Gastroesophageal sphincter (tissue), 4 donors: Measurements from ENCODE around the gene GPR180. TPM values are rescaled to one million over a fixed set of nuclear protein-coding genes. Genes with fewer than 3 reads are reported as not detected.
A peak's percentile ranks its signal among the peaks of the same experiment; 100 is the strongest.

ENCODE experiments used
- ATAC-seq: fragments of 150-250 bp; one replicate; pipeline ENCODE4 v1.9.1; 2016; ENCODE audit warnings: mild to moderate bottlenecking, moderate library complexity
- H3K27ac ChIP-seq, 4 donors: fragments of 200-600 bp; sonication (generic) in 3 of 4; 1 replicate in 3 of 4; 2 replicates in 1 of 4; pipeline ENCODE4 v1.5.1; 2016 to 2019
- H3K27me3 ChIP-seq: fragments of 200-600 bp; sonication (generic); one replicate; pipeline ENCODE4 v1.5.1; 2019
- H3K36me3 ChIP-seq, 2 donors: fragments of 200-600 bp; sonication (generic); one replicate each; pipeline ENCODE4 v1.5.1; 2019; ENCODE audit warnings: control low read depth in 1 of 2
- H3K4me1 ChIP-seq, 3 donors: fragments of 200-600 bp; sonication (generic); 1 replicate in 2 of 3; 2 replicates in 1 of 3; pipeline ENCODE4 v1.5.1; 2016 to 2019; ENCODE audit warnings: control low read depth in 2 of 3
- H3K4me3 ChIP-seq, 2 donors: fragments of 200-600 bp; sonication (generic); one replicate each; pipeline ENCODE4 v1.5.1; 2019; ENCODE audit warnings: mild to moderate bottlenecking in 1 of 2, moderate library complexity in 1 of 2
- H3K9me3 ChIP-seq, 3 donors: fragments of 200-600 bp; sonication (generic); one replicate each; pipeline ENCODE4 v1.5.1; 2017 to 2019; ENCODE audit warnings: control low read depth in 2 of 3
- CTCF ChIP-seq, 4 experiments: fragments of 200-600 bp in 2 of 4; fragments of 450-650 bp in 2 of 4; sonication (generic) in 1 of 4; IDR thresholded peaks; one replicate each; pipeline ENCODE4 v1.5.1; 2017 to 2019; ENCODE audit warnings: antibody characterized with exemption in 4 of 4, mild to moderate bottlenecking in 2 of 4, moderate library complexity in 2 of 4
- EP300 ChIP-seq: sonication (generic); formaldehyde crosslinking; IDR thresholded peaks from one replicate; pipeline ENCODE4 v1.6.1; 2017; ENCODE audit warnings: antibody characterized with exemption, mild to moderate bottlenecking
- POLR2A ChIP-seq, 2 donors: fragments of 450-650 bp; IDR thresholded peaks; one replicate each; pipeline ENCODE4 v1.6.1; 2017; ENCODE audit warnings: antibody characterized with exemption in 2 of 2, mild to moderate bottlenecking in 2 of 2, moderate library complexity in 1 of 2
- POLR2AphosphoS5 ChIP-seq: sonication (generic); formaldehyde crosslinking; IDR thresholded peaks from one replicate; pipeline ENCODE4 v1.6.1; 2017; ENCODE audit warnings: antibody characterized with exemption
- WGBS, 2 donors: methylation state at CpG; one replicate each; pipeline ENCODE4 v1.1.5; 2018; ENCODE audit warnings: low coverage in 1 of 2; 5-methylcytosine and 5-hydroxymethylcytosine counted together
- total RNA-seq, 4 donors: library from RNA; depleted of rRNA; stranded (reverse); fragments of >200 nt; gene quantifications; one replicate each; pipeline ENCODE4 v1.1.0, GENCODE V29; 2016

The GPR180 gene
- total RNA-seq, 4 donors from 2014 or later: 3.4 to 6.4 (median 5.5) TPM

DNA sequence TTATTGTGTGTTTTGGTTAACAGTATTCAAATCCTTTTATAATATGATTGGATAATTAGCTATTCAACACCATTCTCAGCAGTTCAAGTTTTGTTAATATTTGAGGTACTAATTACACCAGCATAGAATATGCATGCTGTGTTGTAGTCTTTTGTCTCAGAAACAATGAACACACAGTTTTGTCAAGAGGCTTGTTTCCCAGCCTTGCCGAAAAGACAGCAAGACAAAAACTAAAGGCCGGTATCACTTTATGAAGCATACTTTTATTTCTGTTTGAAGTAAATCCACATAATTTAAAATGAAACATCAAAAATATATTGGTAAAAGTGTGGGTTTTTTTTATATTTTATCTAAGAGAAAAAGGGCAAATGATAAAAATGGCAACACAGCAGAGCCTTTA, 7.5 kb downstream of the GPR180 start:
- H3K9me3 ChIP-seq: no peaks in the 10 kb centered on the region
- WGBS, 2 donors: 79 to 88% methylated on average over 2 of the region's 2 CpGs
- no peaks in the 10 kb centered on the region for H3K27me3 ChIP-seq
- ATAC-seq: no peak
- no peak for TF ChIP-seq EP300
- TF ChIP-seq POLR2A (IDR thresholded peaks at IDR 0.05): no peak
- no peak for TF ChIP-seq POLR2AphosphoS5
- no peak for TF ChIP-seq CTCF (IDR thresholded peaks at IDR 0.05)
- peaks cover 0 to 53% of the 10 kb centered on the region in 2 donors for H3K36me3 ChIP-seq
- H3K4me1 ChIP-seq: no peaks in the 10 kb centered on the region
- no peak overlapping the region for H3K4me3 ChIP-seq
- no peak overlapping the region for H3K27ac ChIP-seq

- 87 to 96% methylated on average over 5 of the region's 5 CpGs for WGBS, 2 donors
- Histone ChIP-seq H3K27ac (no peak overlapping the region), H3K27me3 (no peaks in the 10 kb centered on the region), H3K4me1 (no peaks in the 10 kb centered on the region), H3K9me3 (no peaks in the 10 kb centered on the region), H3K36me3 (peaks cover 0 to 58% of the 10 kb centered on the region in 2 donors), H3K4me3 (no peak overlapping the region)
- no peak for ATAC-seq
- TF ChIP-seq EP300 (no peak), POLR2A (IDR thresholded peaks at IDR 0.05) (no peak), POLR2AphosphoS5 (no peak), CTCF (IDR thresholded peaks at IDR 0.05) (no peak)
These were observed 8.8 kb downstream of the GPR180 start for GRCh38 chr13:94610475-94610874.

DNA sequence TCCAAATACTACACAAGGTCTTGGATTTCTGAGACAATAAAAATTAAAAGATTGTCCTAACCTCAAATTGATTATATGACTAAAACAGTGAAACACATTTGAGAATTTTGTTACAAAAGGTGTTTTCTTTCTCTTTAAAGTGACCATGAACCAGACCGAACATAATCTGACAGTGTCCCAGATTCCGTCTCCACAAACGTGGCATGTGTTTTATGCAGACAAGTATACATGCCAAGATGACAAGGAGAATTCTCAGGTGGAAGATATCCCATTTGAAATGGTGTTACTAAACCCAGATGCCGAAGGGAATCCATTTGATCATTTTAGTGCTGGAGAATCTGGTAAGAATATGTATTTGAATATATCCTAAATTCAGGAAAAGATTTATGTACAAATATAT, 10.4 kb downstream of the GPR180 start:
- Histone ChIP-seq H3K4me3 (no peak overlapping the region), H3K36me3 (peaks cover 0 to 44% of the 10 kb centered on the region in 2 donors), H3K4me1 (no peaks in the 10 kb centered on the region), H3K27ac (no peak overlapping the region), H3K27me3 (no peaks in the 10 kb centered on the region), H3K9me3 (no peaks in the 10 kb centered on the region)
- ATAC-seq: no peak
- 69 to 72% methylated on average over 4 of the region's 4 CpGs for WGBS, 2 donors
- TF ChIP-seq POLR2A (IDR thresholded peaks at IDR 0.05) (no peak), EP300 (no peak), CTCF (IDR thresholded peaks at IDR 0.05) (no peak), POLR2AphosphoS5 (no peak)

- H3K36me3 ChIP-seq: peaks cover 0 to 35% of the 10 kb centered on the region in 2 donors
- no peaks in the 10 kb centered on the region for H3K27me3 ChIP-seq
- no peaks in the 10 kb centered on the region for H3K4me1 ChIP-seq
- no peak overlapping the region for H3K4me3 ChIP-seq
- ATAC-seq: no peak
- H3K27ac ChIP-seq: no peak overlapping the region
- TF ChIP-seq POLR2AphosphoS5: no peak
- TF ChIP-seq POLR2A (IDR thresholded peaks at IDR 0.05): no peak
- TF ChIP-seq CTCF (IDR thresholded peaks at IDR 0.05): no peak
- TF ChIP-seq EP300: no peak
- H3K9me3 ChIP-seq: no peaks in the 10 kb centered on the region
These were observed 11.4 kb downstream of the GPR180 start for GRCh38 chr13:94613051-94613450.

DNA sequence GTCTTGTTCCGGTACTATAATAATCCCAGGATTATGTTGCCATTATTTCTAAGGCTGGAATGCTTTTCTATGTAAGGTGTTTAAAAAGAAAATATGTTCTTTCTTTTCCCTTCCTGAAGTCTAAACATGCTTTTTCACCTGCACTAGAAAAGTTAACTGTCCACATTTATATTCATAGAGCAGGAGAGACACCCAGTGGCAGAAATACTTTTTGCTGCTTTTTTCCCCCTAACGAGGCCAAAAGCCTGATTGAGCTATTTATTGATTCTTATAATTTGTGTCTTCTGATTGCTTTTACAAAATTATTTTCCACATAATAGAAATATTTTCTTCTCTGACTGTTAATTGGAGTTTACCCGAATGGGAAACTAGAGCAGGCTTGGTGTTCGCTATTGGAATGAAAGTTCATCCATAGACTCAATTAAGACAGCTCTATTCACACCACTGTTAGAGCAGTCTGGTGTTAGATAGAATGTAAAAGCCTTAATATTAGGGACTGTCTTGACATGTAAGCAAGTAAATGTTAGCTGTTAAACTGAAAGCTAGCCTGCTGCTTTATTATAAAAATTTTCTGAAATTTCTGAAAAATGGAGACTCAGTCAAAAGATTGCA, 15.8 kb downstream of the GPR180 start:
- H3K27me3 ChIP-seq: no peaks in the 10 kb centered on the region
- no peak overlapping the region for H3K27ac ChIP-seq
- no peak for TF ChIP-seq POLR2A (IDR thresholded peaks at IDR 0.05)
- no peak for TF ChIP-seq EP300
- TF ChIP-seq CTCF (IDR thresholded peaks at IDR 0.05): peak; percentile 30 to 71 (median 61)
- no peak for TF ChIP-seq POLR2AphosphoS5
- no peaks in the 10 kb centered on the region for H3K9me3 ChIP-seq
- no peak for ATAC-seq
- H3K4me3 ChIP-seq: no peak overlapping the region
- H3K36me3 ChIP-seq: peaks cover 0 to 32% of the 10 kb centered on the region in 2 donors
- no peaks in the 10 kb centered on the region for H3K4me1 ChIP-seq
- WGBS, 2 donors: 46 to 57% methylated on average over 3 to 4 of the region's 4 CpGs
